ENCODE results near the gene LPP. TPM values are rescaled to one million over a fixed set of nuclear protein-coding genes. Genes with fewer than 3 reads are reported as not detected.

LPP gene
- total RNA-seq, 6 experiments from 2014 or later: 41.5 to 90.5 (median 69.5) TPM

- TF ChIP-seq, protein P1, sequence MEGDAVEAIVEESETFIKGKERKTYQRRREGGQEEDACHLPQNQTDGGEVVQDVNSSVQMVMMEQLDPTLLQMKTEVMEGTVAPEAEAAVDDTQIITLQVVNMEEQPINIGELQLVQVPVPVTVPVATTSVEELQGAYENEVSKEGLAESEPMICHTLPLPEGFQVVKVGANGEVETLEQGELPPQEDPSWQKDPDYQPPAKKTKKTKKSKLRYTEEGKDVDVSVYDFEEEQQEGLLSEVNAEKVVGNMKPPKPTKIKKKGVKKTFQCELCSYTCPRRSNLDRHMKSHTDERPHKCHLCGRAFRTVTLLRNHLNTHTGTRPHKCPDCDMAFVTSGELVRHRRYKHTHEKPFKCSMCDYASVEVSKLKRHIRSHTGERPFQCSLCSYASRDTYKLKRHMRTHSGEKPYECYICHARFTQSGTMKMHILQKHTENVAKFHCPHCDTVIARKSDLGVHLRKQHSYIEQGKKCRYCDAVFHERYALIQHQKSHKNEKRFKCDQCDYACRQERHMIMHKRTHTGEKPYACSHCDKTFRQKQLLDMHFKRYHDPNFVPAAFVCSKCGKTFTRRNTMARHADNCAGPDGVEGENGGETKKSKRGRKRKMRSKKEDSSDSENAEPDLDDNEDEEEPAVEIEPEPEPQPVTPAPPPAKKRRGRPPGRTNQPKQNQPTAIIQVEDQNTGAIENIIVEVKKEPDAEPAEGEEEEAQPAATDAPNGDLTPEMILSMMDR (IDR thresholded peaks at IDR 0.05): no peak
- TF ChIP-seq POLR2A (IDR thresholded peaks at IDR 0.05): no peak
- DNase-seq: no peak
- 97% methylated on average over 4 of the region's 4 CpGs for WGBS (ENCODE audit: insufficient coverage, low coverage, low lambda C conversion rate, missing lambda C conversion rate)
These were observed 700.2 kb downstream of the LPP start for GRCh38 chr3:188853856-188854771.

GRCh38 chr3:188854772-188855149 lies 700.8 kb downstream of the LPP start:
- no peak for TF ChIP-seq POLR2A (IDR thresholded peaks at IDR 0.05)
- TF ChIP-seq, protein P1 (IDR thresholded peaks at IDR 0.05): no peak
- Histone ChIP-seq H3K9me3 (no peaks in the 10 kb centered on the region), H3K36me3 (no peaks in the 10 kb centered on the region), H3K4me1 (no peaks in the 10 kb centered on the region), H3K27me3 (no peaks in the 10 kb centered on the region), H3K27ac (no peak overlapping the region), H3K4me3 (no peak overlapping the region)
- intact Hi-C loops (cut with DNase I): no loop called here
- no peak for ATAC-seq
- no peak for DNase-seq

More at GRCh38 chr3:188853856-188854771, 700.2 kb downstream of the LPP start:
- Histone ChIP-seq H3K4me1 (no peaks in the 10 kb centered on the region), H3K27ac (no peak overlapping the region), H3K9me3 (no peaks in the 10 kb centered on the region), H3K36me3 (no peaks in the 10 kb centered on the region), H3K4me3 (no peak overlapping the region), H3K27me3 (no peaks in the 10 kb centered on the region)
- intact Hi-C loops (cut with DNase I): no loop called here
- peak in 1 of 4 donors; percentile 35 for ATAC-seq

DNA sequence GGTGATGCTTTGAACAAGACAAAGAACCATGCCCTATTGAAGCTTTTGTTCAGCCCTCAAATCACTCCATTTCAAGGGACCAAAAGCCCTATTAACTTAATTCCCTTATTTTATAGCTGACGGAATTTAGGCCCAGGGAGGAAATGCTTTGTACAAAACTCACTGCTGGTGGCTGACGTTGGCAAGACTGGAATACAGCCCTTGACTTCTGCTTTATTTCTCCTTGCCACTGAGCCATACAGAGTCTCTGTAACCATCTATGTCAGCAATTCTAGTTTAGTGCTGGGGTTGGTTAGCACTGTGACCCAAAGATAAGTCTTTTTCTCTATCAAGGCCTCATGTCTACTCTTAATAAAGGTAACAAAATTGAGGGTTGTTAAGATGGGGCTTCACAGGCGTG lies 701.7 kb downstream of the LPP start:
- no peak overlapping the region for H3K27ac ChIP-seq

GRCh38 chr3:188860147-188860546 lies 706.2 kb downstream of the LPP start:
- Histone ChIP-seq H3K4me3 (no peak overlapping the region), H3K27me3 (no peaks in the 10 kb centered on the region), H3K4me1 (no peaks in the 10 kb centered on the region), H3K27ac (no peak overlapping the region), H3K9me3 (no peaks in the 10 kb centered on the region), H3K36me3 (no peaks in the 10 kb centered on the region)
- TF ChIP-seq, protein P1 (IDR thresholded peaks at IDR 0.05): no peak
- TF ChIP-seq POLR2A (IDR thresholded peaks at IDR 0.05): no peak
- DNase-seq (no peak), ATAC-seq (no peak)
- WGBS (ENCODE audit: insufficient coverage, low coverage, low lambda C conversion rate, missing lambda C conversion rate): 100% methylated on average over 3 of the region's 3 CpGs
- intact Hi-C loops (cut with DNase I): no loop called here

More for the DNA sequence above, 701.7 kb downstream of the LPP start:
- no peak overlapping the region for H3K4me3 ChIP-seq
- H3K9me3 ChIP-seq: no peaks in the 10 kb centered on the region
- no peaks in the 10 kb centered on the region for H3K27me3 ChIP-seq
- WGBS (ENCODE audit: insufficient coverage, low coverage, low lambda C conversion rate, missing lambda C conversion rate): 81% methylated on average over 3 of the region's 3 CpGs
- intact Hi-C loops (cut with DNase I): no loop called here
- ATAC-seq (peak in 2 of 4 donors; percentile 56 to 62), DNase-seq (no peak)
- no peaks in the 10 kb centered on the region for H3K4me1 ChIP-seq
- H3K36me3 ChIP-seq: no peaks in the 10 kb centered on the region
- TF ChIP-seq, protein P1 (IDR thresholded peaks at IDR 0.05): no peak
- no peak for TF ChIP-seq POLR2A (IDR thresholded peaks at IDR 0.05)

Measured in right lobe of liver (tissue), 6 donors.